ENCODE measurements around the gene DOCK8. TPM values are rescaled to one million over a fixed set of nuclear protein-coding genes. Genes with fewer than 3 reads are reported as not detected.
A peak's percentile ranks its signal among the peaks of the same experiment; 100 is the strongest.

The DOCK8 gene
- total RNA-seq, 1 donor from 2014 or later, result 5.1 TPM

DNA sequence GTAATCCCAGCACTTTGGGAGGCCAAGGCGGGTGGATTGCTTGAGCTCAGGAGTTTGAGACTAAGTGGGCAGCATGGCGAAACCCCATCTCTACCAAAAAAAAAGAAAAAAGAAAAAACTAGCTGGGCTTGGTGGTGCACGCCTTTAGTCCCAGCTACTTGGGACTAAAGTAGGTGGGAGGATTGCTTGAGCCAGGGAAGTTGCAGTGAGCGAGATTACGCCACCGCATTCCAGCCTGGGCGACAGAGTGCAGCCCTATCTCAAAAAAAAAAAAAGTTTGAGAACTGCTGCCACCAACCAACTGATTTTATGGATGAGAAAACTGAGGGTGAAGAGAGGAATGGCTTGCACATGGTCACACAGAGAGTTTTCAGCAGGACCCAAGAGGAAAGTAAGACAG is 175.1 kb downstream of the DOCK8 start:
- Mint-ChIP-seq H3K27ac (no peak overlapping the region), H3K27me3 (no peaks in the 10 kb centered on the region)

DNA sequence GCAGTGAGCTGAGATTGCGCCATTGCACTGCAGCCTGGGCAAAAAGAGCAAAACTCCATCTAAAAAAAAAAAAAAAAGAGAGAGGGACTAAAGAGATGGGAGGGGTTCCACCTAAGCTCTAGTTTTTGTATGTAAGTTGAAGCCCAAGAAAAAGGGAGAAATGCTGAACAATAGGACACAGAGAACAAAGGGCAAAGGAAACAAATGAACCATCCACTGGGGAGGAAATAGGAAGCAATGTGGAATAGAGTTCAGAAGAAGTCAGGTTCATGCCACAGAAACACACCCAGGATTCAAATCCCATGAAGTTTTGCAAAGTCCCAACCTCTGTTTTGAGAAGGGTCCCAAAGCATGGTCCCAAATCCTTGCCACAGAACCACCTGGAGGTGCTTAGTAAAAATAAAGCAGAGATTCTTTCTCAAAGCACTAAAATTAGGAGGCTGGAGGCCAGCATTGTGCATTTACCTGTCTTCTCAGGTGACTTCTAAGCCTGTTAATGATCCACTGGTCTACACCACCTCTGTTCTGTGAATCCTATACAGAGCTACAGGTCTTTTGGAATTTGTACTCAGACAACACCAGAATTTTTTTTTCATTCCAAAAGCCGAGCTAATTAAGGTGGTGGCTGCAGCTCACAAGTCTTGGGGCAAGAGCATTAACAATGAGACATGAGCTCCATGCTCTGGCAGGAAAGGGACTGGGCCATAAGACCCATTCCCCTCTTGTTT is 177.6 kb downstream of the DOCK8 start:
- Mint-ChIP-seq H3K36me3 (no peaks in the 10 kb centered on the region), H3K4me3 (no peak overlapping the region), H3K4me1 (ENCODE audit: unreplicated experiment) (peaks cover 11% of the 10 kb centered on the region), H3K9me3 (no peaks in the 10 kb centered on the region), H3K27ac (no peak overlapping the region), H3K27me3 (no peaks in the 10 kb centered on the region)
- DNase-seq (ENCODE audit: extremely low spot score, unreplicated experiment), result no peak
- no peak for TF ChIP-seq CTCF (conservative IDR thresholded peaks at IDR 0.05)

More for the DNA sequence above, 175.1 kb downstream of the DOCK8 start:
- DNase-seq (ENCODE audit: extremely low spot score, unreplicated experiment), result no peak
- H3K4me3 Mint-ChIP-seq, result no peak overlapping the region
- TF ChIP-seq CTCF (conservative IDR thresholded peaks at IDR 0.05), result no peak
- no peaks in the 10 kb centered on the region for H3K36me3 Mint-ChIP-seq
- H3K9me3 Mint-ChIP-seq, result no peaks in the 10 kb centered on the region
- H3K4me1 Mint-ChIP-seq (ENCODE audit: unreplicated experiment), result peaks cover 9% of the 10 kb centered on the region

DNA sequence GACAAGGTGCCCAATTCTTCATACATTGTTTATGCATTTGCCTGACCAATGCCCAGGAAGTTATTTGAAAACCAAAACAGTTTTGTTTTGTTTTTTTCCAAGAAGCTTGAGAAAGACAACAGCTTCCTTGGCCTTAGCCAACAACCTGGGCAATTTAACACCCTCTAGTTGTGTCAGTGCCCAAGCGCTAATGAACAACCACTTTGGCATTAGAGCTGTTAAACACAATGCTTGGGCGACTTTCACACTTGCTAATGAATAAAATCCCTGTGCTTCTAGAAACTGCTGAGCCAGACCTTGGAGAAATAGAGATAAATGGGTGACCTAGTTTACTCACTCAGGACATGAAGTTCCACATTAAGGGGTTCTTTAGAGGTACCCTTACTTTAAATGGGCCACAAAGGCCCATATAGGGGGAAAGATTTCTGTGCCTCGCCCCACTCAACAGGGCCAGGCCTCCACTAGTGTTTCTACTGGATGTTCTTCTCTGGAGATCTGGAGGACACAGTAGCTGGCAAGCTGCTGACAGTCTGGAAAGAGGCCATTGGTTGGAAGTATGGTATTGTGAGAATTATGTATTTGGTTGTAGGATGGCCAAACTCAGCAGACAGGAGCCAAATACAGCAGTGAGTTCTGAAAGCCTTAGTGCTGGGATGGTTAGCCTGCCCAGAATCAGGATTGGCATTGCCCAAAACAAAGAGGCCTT is 179.8 kb downstream of the DOCK8 start:
- H3K27me3 Mint-ChIP-seq, result no peaks in the 10 kb centered on the region
- no peaks in the 10 kb centered on the region for H3K9me3 Mint-ChIP-seq
- no peak overlapping the region for H3K27ac Mint-ChIP-seq
- no peak overlapping the region for H3K4me3 Mint-ChIP-seq
- H3K36me3 Mint-ChIP-seq, result no peaks in the 10 kb centered on the region
- peaks cover 11% of the 10 kb centered on the region for H3K4me1 Mint-ChIP-seq (ENCODE audit: unreplicated experiment)
- TF ChIP-seq CTCF (conservative IDR thresholded peaks at IDR 0.05), result no peak
- no peak for DNase-seq (ENCODE audit: extremely low spot score, unreplicated experiment)

- H3K36me3 Mint-ChIP-seq, result peaks cover 6% of the 10 kb centered on the region
- H3K4me3 Mint-ChIP-seq, result no peak overlapping the region
- TF ChIP-seq CTCF (conservative IDR thresholded peaks at IDR 0.05), result no peak
- H3K9me3 Mint-ChIP-seq, result no peaks in the 10 kb centered on the region
- no peaks in the 10 kb centered on the region for H3K27me3 Mint-ChIP-seq
- H3K27ac Mint-ChIP-seq, result peak overlapping the region; percentile 45
- H3K4me1 Mint-ChIP-seq (ENCODE audit: unreplicated experiment), result peaks cover 11% of the 10 kb centered on the region
- no peak for DNase-seq (ENCODE audit: extremely low spot score, unreplicated experiment)
Observed at GRCh38 chr9:396396-396795, 181.7 kb downstream of the DOCK8 start.

GRCh38 chr9:398085-398484 is 183.4 kb downstream of the DOCK8 start:
- peaks cover 11% of the 10 kb centered on the region for H3K4me1 Mint-ChIP-seq (ENCODE audit: unreplicated experiment)
- no peak for DNase-seq (ENCODE audit: extremely low spot score, unreplicated experiment)
- peaks cover 8% of the 10 kb centered on the region for H3K36me3 Mint-ChIP-seq
- H3K27me3 Mint-ChIP-seq, result no peaks in the 10 kb centered on the region
- no peak overlapping the region for H3K27ac Mint-ChIP-seq
- H3K4me3 Mint-ChIP-seq, result no peak overlapping the region
- no peak for TF ChIP-seq CTCF (conservative IDR thresholded peaks at IDR 0.05)
- no peaks in the 10 kb centered on the region for H3K9me3 Mint-ChIP-seq

Data from type B pancreatic cell (in vitro differentiated cells).